Glutamatergic neuron (in vitro differentiated cells): Measurements from ENCODE around the gene HDAC4. TPM values are rescaled to one million over a fixed set of nuclear protein-coding genes. Genes with fewer than 3 reads are reported as not detected.

Experiments used
- DNase-seq: peaks from one replicate; pipeline ENCODE4 v3.0.0; 2022
- H3K27ac Mint-ChIP-seq: one replicate; pipeline ENCODE4 v1.8.0; 2020; ENCODE audit warnings: mild to moderate bottlenecking, mixed read lengths, inconsistent platforms; ENCODE audit not compliant: unreplicated experiment
- H3K27me3 Mint-ChIP-seq: one replicate; pipeline ENCODE4 v1.8.0; 2020; ENCODE audit warnings: mild to moderate bottlenecking, moderate library complexity, mixed read lengths, inconsistent platforms; ENCODE audit not compliant: unreplicated experiment
- H3K36me3 Mint-ChIP-seq: one replicate; pipeline ENCODE4 v1.8.0; 2020; ENCODE audit warnings: mild to moderate bottlenecking, mixed read lengths, inconsistent platforms; ENCODE audit not compliant: unreplicated experiment
- H3K4me1 Mint-ChIP-seq: one replicate; pipeline ENCODE4 v1.8.0; 2020; ENCODE audit warnings: mild to moderate bottlenecking, low read depth, mixed read lengths, inconsistent platforms; ENCODE audit not compliant: unreplicated experiment
- H3K4me3 Mint-ChIP-seq: one replicate; pipeline ENCODE4 v1.8.0; 2020; ENCODE audit warnings: mild to moderate bottlenecking, mixed read lengths, inconsistent platforms; ENCODE audit not compliant: unreplicated experiment
- H3K9me3 Mint-ChIP-seq: one replicate; pipeline ENCODE4 v1.8.0; 2020; ENCODE audit warnings: mild to moderate bottlenecking, moderate library complexity, mixed read lengths, inconsistent platforms; ENCODE audit not compliant: unreplicated experiment
- total RNA-seq: library from RNA; stranded (reverse); fragmentation: NEBNext Ultra II Directional; extraction: Animal tissue kit (Norgen Biotek cat#: 25700); gene quantifications from one replicate; pipeline ENCODE4 v1.2.1, GENCODE V29; 2021; ENCODE audit not compliant: unreplicated experiment
- TF ChIP-seq, protein P1 (sequence below): fragments of 200-600 bp; sonication (generic); IDR thresholded peaks from one replicate; pipeline ENCODE4 v1.5.0; 2021; ENCODE audit not compliant: partially characterized antibody, unreplicated experiment

Gene HDAC4
- total RNA-seq, 1 donor from 2014 or later = 90.6 TPM

DNA sequence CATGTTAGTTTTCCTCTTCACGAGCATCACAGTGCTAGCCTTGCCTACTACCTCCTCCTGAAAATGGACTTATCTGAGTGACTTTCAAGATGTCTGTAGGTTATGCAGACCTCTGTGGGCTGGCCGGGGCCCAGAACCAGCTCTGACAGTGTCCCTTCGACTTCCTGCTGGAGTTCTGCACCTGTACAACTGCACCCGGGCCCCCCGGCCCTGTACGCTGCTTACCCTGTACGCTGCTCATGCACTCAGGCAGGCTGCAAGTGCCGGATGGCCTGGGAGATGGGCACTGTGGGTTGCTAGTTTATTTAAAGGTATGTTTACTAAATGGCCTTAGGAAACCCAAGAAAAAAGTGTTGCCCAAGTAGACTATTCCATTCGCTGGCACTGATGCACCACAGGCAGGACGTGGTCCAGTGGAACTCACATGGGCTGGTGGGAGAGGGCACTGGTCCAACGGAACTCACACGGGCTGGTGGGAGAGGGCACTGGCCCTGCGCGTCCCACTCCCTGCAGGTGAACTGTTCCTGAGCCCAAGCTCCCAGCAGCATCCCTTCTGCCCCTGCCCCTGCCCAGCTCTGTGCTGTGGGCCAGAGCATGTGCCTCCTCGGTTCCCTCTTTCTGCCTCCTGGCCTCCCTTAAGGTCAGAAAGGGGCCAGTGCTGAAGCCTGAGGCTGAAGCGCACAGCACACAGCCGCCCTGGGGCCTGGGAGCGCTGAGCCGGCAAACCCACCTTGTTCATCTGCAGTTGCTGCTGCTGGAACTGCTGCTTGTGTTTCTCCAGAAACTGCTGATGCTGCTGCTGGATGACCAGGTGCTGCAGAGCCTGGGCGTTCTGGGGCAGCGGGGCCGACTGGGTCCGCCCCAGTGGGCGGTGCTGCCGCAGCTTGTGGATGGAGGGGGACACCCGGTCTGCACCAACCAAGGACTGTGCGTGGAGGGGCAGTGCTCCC is 274.8 kb downstream of the HDAC4 start:
- peaks cover 14% of the 10 kb centered on the region for H3K9me3 Mint-ChIP-seq
- peaks cover 10% of the 10 kb centered on the region for H3K27me3 Mint-ChIP-seq
- peaks cover 15% of the 10 kb centered on the region for H3K4me1 Mint-ChIP-seq
- TF ChIP-seq, protein P1, sequence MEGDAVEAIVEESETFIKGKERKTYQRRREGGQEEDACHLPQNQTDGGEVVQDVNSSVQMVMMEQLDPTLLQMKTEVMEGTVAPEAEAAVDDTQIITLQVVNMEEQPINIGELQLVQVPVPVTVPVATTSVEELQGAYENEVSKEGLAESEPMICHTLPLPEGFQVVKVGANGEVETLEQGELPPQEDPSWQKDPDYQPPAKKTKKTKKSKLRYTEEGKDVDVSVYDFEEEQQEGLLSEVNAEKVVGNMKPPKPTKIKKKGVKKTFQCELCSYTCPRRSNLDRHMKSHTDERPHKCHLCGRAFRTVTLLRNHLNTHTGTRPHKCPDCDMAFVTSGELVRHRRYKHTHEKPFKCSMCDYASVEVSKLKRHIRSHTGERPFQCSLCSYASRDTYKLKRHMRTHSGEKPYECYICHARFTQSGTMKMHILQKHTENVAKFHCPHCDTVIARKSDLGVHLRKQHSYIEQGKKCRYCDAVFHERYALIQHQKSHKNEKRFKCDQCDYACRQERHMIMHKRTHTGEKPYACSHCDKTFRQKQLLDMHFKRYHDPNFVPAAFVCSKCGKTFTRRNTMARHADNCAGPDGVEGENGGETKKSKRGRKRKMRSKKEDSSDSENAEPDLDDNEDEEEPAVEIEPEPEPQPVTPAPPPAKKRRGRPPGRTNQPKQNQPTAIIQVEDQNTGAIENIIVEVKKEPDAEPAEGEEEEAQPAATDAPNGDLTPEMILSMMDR = no peak
- H3K36me3 Mint-ChIP-seq = peaks cover 7% of the 10 kb centered on the region
- H3K27ac Mint-ChIP-seq = no peak overlapping the region
- no peak overlapping the region for H3K4me3 Mint-ChIP-seq
- no peak for DNase-seq

DNA sequence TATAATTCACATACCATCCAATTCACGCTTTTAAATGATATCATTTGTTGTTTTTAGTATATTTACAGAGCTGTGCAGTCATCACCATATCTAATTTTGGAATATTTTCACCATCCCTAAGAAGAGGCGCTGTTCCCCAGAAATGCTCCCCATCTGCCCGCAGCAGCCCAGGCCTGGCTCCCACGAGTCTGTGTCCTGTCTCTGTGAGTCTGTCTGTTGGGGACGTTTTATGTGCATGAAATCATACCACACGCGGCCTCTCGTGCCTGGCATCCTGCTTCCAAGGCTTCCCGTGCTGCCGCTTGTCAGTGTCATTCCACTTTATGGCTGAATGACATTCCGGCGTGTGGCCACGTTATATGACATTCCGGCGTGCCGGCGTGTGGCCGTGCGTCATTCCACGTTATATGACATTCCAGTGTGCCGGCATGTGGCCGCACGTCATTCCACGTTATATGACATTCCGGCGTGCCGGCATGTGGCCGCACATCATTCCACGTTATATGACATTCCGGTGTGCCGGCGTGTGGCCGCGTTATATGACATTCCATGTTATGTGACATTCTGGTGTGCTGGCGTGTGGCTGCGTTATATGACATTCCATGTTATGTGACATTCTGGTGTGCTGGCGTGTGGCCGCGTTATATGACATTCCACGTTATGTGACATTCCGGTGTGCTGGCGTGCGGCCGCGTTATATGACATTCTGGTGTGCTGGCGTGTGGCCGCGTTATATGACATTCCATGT is 276.5 kb downstream of the HDAC4 start:
- Mint-ChIP-seq H3K4me3 (no peak overlapping the region), H3K36me3 (peaks cover 7% of the 10 kb centered on the region), H3K27me3 (peaks cover 9% of the 10 kb centered on the region), H3K9me3 (peaks cover 9% of the 10 kb centered on the region), H3K27ac (peak overlapping the region; percentile 43), H3K4me1 (peaks cover 15% of the 10 kb centered on the region)
- DNase-seq = no peak
- TF ChIP-seq, protein P1 = no peak

DNA sequence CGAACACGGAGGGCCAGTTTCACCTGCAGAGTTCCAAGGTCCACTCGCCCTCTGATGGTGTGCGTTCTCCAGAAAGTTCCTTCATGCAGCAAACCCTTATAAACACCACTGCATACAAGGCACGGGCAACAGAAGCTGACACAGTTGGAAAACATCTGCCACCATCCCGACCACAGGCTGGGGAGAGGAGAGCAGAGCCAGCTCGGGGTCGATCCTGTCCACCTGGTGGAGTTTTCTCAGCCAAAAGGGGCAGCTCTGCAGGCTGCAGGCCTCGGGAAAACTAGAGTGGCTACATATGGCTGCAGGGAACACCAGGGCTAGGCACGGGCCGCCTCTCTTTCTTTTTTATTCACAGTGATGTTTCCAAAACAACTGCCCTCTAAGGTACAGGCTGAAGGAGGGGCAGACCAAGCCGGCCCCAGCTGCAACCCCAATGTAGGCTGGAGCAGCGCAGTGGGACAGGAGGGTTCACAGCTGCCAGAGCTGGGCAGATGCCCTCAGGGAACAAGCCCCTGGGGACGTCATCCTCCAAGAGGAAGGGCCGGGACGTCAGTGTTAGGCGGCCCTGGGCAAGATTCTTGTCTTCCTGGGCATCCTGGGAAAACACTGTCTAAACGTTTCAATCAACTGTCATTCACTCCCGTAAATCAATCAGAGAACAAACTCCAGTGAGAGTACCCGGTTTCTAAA is 278.3 kb downstream of the HDAC4 start:
- TF ChIP-seq, protein P1 = no peak
- Mint-ChIP-seq H3K27me3 (peaks cover 12% of the 10 kb centered on the region), H3K27ac (peak overlapping the region; percentile 78), H3K4me1 (peaks cover 16% of the 10 kb centered on the region), H3K4me3 (no peak overlapping the region), H3K36me3 (peaks cover 7% of the 10 kb centered on the region), H3K9me3 (peaks cover 11% of the 10 kb centered on the region)
- peak; percentile 74 for DNase-seq

DNA sequence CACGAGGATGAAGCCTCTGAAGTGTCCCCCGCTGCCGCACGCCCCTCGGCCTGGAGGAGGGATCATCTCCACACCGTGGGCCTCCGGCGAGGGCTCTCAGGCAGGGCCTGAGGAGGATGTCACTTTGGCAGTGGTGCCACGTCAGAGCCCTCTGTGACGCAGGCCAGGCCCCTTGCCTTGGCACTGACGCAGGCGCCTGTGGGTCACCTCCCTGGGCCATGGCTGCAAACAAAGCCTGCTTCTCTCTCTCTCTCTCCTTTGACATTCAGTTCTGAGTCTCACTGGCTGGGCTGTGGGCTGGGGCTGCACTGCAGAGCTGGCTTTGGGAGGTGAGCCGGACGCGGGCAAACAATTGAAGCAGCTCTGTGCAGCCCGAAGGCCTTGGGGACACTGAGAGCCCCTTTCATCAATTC is 279.2 kb downstream of the HDAC4 start:
- DNase-seq = no peak
- Mint-ChIP-seq H3K4me3 (no peak overlapping the region), H3K9me3 (peaks cover 11% of the 10 kb centered on the region), H3K4me1 (peaks cover 21% of the 10 kb centered on the region), H3K27ac (peak overlapping the region; percentile 78), H3K36me3 (peaks cover 13% of the 10 kb centered on the region), H3K27me3 (peaks cover 15% of the 10 kb centered on the region)
- TF ChIP-seq, protein P1 = no peak
